Endothelial cell of umbilical vein (primary cell): ENCODE data around the gene ZNF202.

Experiments used
- MYC ChIP-seq: IDR thresholded peaks from one replicate; pipeline ENCODE4 v1.6.1; 2011; ENCODE audit warnings: mild to moderate bottlenecking, low read depth, low read length
- POLR2AphosphoS5 ChIP-seq: IDR thresholded peaks from 2 replicates; pipeline ENCODE4 v1.6.1; 2012; ENCODE audit warnings: low read depth, mild to moderate bottlenecking, control low read depth, low read length, moderate library complexity; ENCODE audit not compliant: insufficient read depth
- TF ChIP-seq, protein P1 (sequence below), 2 donors: IDR thresholded peaks; 1 replicate in 1 of 2; 2 replicates in 1 of 2; pipeline ENCODE4 v1.5.1; 2011; ENCODE audit warnings: low read length in 2 of 2, mild to moderate bottlenecking in 2 of 2, moderate library complexity in 2 of 2, control low read depth in 1 of 2, inconsistent platforms in 1 of 2, low read depth in 1 of 2; ENCODE audit not compliant: insufficient read depth in 1 of 2; ENCODE audit errors: extremely low read depth in 1 of 2

DNA sequence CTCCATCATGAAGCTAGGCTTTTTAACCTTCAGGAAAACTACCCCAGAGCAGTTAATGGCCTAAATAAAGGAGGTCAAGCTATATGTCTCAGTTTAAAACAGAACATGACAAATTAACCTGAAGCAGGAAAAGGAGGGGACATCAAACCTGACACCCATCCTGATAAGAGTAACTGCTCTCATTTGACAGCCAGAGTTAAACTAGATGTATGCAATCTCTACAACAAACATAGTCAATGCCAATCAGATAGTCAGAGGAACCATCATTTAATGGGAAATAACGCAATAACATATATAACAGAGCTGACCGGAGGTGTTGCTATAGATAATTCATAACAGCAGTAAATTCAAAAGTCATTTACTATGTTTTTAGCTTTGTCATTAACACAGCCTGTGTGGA is 3.1 kb downstream of the ZNF202 start:
- TF ChIP-seq POLR2AphosphoS5 = no peak
- no peak for TF ChIP-seq MYC
- TF ChIP-seq, protein P1, sequence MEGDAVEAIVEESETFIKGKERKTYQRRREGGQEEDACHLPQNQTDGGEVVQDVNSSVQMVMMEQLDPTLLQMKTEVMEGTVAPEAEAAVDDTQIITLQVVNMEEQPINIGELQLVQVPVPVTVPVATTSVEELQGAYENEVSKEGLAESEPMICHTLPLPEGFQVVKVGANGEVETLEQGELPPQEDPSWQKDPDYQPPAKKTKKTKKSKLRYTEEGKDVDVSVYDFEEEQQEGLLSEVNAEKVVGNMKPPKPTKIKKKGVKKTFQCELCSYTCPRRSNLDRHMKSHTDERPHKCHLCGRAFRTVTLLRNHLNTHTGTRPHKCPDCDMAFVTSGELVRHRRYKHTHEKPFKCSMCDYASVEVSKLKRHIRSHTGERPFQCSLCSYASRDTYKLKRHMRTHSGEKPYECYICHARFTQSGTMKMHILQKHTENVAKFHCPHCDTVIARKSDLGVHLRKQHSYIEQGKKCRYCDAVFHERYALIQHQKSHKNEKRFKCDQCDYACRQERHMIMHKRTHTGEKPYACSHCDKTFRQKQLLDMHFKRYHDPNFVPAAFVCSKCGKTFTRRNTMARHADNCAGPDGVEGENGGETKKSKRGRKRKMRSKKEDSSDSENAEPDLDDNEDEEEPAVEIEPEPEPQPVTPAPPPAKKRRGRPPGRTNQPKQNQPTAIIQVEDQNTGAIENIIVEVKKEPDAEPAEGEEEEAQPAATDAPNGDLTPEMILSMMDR (IDR thresholded peaks at IDR 0.05; ENCODE audit: extremely low read depth in 1 of 2, insufficient read depth in 1 of 2, low read depth in 1 of 2, low read length in 2 of 2) = no peak
